HepG2 (cell line): ENCODE data around the gene TIMP3. TPM values are rescaled to one million over a fixed set of nuclear protein-coding genes. Genes with fewer than 3 reads are reported as not detected.

ENCODE experiments used
- CHD4 ChIP-seq: fragments of 200-600 bp; sonication (generic); IDR thresholded peaks from 2 replicates; pipeline ENCODE4 v1.7.0; 2017; ENCODE audit warnings: mild to moderate bottlenecking, low read length, borderline replicate concordance
- CREB1 ChIP-seq, 2 experiments: fragments of 450-650 bp in 1 of 2; IDR thresholded peaks; 2 replicates each; pipeline ENCODE4 v1.6.1; 2016 to 2017; ENCODE audit warnings: control low read depth in 1 of 2, mild to moderate bottlenecking in 1 of 2, missing compliant biosample characterization in 1 of 2, missing genetic modification characterization in 1 of 2
- THAP11 ChIP-seq: IDR thresholded peaks from 2 replicates; pipeline ENCODE4 v1.6.1; 2016; ENCODE audit warnings: missing biosample characterization, missing genetic modification reagents
- ZNF710 ChIP-seq: sonication (generic); formaldehyde crosslinking; IDR thresholded peaks from 2 replicates; pipeline ENCODE4 v1.5.0; 2020; ENCODE audit warnings: mild to moderate bottlenecking, missing genetic modification reagents, borderline replicate concordance
- ZNF784 ChIP-seq: sonication (generic); formaldehyde crosslinking; IDR thresholded peaks from 2 replicates; pipeline ENCODE4 v1.5.1; 2020; ENCODE audit warnings: missing genetic modification reagents, mild to moderate bottlenecking, borderline replicate concordance
- ZXDC ChIP-seq: sonication (generic); formaldehyde crosslinking; IDR thresholded peaks from 2 replicates; pipeline ENCODE4 v1.5.0; 2020; ENCODE audit warnings: mild to moderate bottlenecking, missing genetic modification reagents
- polyA plus RNA-seq, 8 experiments: library from polyadenylated mRNA; depleted of rRNA in 3 of 8; stranded (reverse) in 7 of 8; unstranded in 1 of 8; fragments of >200 nt; fragmentation: Illumina TruSeq in 4 of 8; extraction: Trizol in 4 of 8; gene quantifications; 2 replicates each; pipeline versions ENCODE4 v1.2.1 to v1.2.3, GENCODE V29; 2011 to 2016; ENCODE audit warnings: low read depth in 4 of 8, missing spikeins in 1 of 8, mixed read lengths in 1 of 8; ENCODE audit not compliant: insufficient read depth in 1 of 8
- total RNA-seq, 5 experiments: library from RNA; depleted of rRNA; stranded (reverse); fragments of >200 nt; fragmentation: Illumina TruSeq; extraction: Trizol; gene quantifications; 2 replicates each; pipeline ENCODE4 v1.2.3, GENCODE V29; 2016; ENCODE audit warnings: low read depth in 1 of 5
- TF ChIP-seq, protein P1 (sequence below): sonication (generic); formaldehyde crosslinking; IDR thresholded peaks from 2 replicates; pipeline ENCODE4 v1.4.0; 2020; ENCODE audit warnings: mild to moderate bottlenecking, missing genetic modification reagents

TIMP3 gene
- total and polyA plus RNA-seq, 2 of the 13 experiments (the other 11 are each of a cell fraction or from before 2014, with no cell fraction given) = 57.3 to 86.6 TPM

GRCh38 chr22:32752326-32752725 is 49.2 kb upstream of the TIMP3 start (continued):
- TF ChIP-seq, protein P1, sequence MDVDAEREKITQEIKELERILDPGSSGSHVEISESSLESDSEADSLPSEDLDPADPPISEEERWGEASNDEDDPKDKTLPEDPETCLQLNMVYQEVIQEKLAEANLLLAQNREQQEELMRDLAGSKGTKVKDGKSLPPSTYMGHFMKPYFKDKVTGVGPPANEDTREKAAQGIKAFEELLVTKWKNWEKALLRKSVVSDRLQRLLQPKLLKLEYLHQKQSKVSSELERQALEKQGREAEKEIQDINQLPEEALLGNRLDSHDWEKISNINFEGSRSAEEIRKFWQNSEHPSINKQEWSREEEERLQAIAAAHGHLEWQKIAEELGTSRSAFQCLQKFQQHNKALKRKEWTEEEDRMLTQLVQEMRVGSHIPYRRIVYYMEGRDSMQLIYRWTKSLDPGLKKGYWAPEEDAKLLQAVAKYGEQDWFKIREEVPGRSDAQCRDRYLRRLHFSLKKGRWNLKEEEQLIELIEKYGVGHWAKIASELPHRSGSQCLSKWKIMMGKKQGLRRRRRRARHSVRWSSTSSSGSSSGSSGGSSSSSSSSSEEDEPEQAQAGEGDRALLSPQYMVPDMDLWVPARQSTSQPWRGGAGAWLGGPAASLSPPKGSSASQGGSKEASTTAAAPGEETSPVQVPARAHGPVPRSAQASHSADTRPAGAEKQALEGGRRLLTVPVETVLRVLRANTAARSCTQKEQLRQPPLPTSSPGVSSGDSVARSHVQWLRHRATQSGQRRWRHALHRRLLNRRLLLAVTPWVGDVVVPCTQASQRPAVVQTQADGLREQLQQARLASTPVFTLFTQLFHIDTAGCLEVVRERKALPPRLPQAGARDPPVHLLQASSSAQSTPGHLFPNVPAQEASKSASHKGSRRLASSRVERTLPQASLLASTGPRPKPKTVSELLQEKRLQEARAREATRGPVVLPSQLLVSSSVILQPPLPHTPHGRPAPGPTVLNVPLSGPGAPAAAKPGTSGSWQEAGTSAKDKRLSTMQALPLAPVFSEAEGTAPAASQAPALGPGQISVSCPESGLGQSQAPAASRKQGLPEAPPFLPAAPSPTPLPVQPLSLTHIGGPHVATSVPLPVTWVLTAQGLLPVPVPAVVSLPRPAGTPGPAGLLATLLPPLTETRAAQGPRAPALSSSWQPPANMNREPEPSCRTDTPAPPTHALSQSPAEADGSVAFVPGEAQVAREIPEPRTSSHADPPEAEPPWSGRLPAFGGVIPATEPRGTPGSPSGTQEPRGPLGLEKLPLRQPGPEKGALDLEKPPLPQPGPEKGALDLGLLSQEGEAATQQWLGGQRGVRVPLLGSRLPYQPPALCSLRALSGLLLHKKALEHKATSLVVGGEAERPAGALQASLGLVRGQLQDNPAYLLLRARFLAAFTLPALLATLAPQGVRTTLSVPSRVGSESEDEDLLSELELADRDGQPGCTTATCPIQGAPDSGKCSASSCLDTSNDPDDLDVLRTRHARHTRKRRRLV = no peak
- no peak for TF ChIP-seq ZNF710 (CRISPR knock-in tag)
- TF ChIP-seq CREB1 (IDR thresholded peaks at IDR 0.05) = no peak
- TF ChIP-seq CREB1 (CRISPR knock-in tag; IDR thresholded peaks at IDR 0.05) = no peak
- no peak for TF ChIP-seq ZNF784 (CRISPR knock-in tag)
- no peak for TF ChIP-seq THAP11
- TF ChIP-seq ZXDC (CRISPR knock-in tag) = no peak
- TF ChIP-seq CHD4 = no peak
